GM12872 (cell line): ENCODE results near the gene HUS1.

Experiments
- TF ChIP-seq, protein P1 (sequence below): IDR thresholded peaks from 3 replicates; pipeline ENCODE4 v1.5.1; 2011; ENCODE audit warnings: low read depth, mild to moderate bottlenecking, low read length, moderate library complexity; ENCODE audit not compliant: insufficient read depth

Gene HUS1

DNA sequence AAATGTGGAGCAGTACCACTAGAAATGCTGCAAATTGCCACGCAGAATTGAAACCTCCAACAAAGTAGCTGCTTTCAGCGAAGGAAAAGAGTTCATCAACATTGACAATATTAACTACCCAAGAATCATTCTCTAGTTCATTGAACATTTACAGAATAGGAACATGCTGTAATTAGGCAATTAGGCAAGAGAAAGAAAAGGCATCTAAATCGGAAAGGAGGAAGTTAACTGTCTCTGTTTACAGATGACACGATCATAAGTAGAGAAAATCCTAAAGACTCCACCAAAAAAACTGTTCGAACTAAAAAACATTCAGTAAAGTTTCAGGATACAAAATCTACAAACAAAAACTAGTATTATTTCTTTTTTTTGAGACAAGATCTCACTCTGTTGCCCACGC is 22.3 kb downstream of the HUS1 start:
- TF ChIP-seq, protein P1, sequence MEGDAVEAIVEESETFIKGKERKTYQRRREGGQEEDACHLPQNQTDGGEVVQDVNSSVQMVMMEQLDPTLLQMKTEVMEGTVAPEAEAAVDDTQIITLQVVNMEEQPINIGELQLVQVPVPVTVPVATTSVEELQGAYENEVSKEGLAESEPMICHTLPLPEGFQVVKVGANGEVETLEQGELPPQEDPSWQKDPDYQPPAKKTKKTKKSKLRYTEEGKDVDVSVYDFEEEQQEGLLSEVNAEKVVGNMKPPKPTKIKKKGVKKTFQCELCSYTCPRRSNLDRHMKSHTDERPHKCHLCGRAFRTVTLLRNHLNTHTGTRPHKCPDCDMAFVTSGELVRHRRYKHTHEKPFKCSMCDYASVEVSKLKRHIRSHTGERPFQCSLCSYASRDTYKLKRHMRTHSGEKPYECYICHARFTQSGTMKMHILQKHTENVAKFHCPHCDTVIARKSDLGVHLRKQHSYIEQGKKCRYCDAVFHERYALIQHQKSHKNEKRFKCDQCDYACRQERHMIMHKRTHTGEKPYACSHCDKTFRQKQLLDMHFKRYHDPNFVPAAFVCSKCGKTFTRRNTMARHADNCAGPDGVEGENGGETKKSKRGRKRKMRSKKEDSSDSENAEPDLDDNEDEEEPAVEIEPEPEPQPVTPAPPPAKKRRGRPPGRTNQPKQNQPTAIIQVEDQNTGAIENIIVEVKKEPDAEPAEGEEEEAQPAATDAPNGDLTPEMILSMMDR: no peak

DNA sequence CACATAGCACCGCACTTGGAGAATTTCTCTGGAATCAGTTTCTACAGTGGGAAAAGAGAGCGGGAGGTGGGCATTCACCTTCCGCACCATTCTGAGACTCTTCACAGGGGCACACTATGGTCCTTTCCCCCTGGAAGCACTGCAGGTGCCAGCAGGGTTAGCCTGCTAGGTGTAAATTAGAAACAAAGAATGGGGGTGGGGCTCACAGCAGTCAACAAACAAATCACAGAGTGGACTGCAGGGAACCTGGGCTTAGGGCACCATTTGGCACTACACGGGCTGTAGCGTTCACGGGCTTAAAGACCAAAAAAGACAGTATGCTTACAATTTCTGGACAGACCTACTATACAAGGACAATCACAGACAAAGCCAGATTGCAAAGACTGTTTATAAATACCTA is 23.2 kb downstream of the HUS1 start:
- TF ChIP-seq, protein P1: no peak

DNA sequence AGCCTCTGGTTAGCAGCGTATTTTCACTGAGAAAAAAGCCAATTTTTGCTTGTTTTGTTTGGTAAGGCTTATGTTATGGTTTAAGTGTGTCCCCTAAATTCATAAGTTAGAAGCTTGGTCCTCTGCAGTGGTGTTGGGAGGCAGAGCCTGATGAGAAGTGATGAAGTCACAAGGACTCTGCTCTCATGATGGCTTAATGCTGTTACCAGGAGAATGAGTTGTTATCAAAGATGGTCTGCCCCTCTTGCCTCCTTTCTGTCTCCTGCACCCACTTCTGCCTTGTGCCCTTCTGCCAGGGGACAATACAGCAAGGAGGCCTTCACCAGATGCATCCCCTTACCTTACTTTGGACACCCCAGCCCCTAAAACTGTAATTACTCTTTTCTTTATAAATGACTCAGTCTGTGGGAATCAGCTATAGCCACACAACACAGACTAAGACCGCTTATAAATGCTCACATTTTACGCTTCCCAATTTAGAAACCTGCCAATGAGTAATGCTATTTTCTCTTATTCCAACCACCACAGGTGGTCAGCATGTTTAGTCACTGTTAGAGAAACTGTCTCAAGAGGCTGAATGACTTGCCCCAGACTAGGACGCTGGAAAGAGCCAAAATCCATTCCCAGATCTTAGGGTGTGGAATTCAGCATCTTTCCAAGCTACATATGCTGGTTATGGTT is 25.0 kb downstream of the HUS1 start:
- TF ChIP-seq, protein P1: no peak

- TF ChIP-seq, protein P1: no peak
Measured at GRCh38 chr7:47953822-47954221, 25.6 kb downstream of the HUS1 start.

DNA sequence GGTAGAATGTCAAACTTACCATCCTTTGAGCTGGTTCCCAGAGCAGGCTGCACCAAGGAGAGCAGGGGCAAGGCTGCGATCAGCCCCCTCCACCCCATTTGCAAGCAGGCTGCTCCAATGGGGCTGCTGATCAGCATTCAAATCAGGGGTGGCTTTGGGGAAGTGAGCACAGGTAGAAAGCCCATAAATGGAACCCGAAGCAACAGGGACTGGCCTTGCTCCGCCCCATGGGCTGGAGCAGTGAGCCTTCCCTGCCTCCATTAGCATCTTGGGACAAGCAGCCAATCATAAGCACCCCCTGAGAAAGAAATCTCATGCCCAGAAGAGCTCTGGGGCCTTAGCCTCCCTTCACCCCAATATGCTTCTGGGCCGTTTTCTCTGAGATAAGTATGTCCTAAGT is 27.2 kb downstream of the HUS1 start:
- TF ChIP-seq, protein P1: no peak

DNA sequence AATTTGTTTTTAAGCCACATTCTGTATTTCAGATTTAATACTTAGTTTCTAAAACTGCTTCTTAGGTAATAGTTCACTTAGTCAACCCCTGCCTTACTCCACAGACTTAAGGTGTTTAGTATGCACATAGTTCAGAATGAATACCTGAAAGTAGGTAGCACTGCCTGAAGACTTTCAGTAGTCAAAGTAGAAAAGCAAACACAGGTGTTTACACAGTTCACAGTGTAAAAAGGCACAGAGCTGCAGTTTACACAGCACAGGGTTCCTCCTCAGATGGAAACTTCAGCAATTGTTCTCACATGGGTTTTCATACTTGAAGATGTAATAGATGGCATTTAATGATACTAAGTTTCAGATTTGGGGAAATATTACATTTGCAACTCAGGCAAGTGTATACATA is 28.0 kb downstream of the HUS1 start:
- TF ChIP-seq, protein P1: no peak

DNA sequence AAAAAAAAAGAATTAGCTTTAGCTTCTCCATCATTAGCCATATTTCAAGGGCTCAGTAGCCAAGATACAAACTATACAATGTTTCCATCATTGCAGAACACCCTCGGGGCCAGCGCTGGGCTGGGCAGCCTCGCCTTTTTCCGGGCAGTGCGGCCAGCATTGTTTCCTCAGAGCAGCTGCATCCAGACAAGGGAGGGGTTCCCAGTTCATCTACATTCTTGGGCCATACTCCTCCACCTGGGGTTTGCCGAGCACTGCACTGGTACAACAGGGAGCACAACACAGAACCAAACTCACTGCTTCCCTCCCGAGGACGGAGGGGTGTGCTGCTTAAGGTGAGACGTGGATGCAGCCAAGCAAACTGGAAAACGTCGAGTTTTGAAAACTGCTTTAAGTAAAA is 28.7 kb downstream of the HUS1 start:
- TF ChIP-seq, protein P1: no peak

DNA sequence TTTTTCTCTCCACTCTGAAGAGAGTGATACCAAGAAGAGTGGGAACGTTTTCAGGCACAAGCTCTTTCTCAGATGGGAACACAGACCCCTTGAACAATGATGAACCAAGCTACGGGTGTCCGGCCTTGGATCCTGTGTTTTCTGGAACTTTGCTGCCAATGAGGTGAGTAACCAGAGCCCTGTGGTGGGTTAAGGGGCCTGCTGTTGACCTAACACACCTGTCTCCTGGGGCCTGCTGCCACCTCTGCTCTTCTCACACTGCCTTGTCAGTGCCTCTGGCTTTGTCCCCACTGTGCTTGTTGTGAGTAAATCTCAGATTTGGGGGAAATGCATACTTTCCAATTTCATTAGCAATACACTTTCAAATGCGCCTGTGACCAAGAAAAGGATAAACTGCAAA is 29.7 kb downstream of the HUS1 start:
- TF ChIP-seq, protein P1: no peak
